ENCODE data around the gene KCNMA1.
"Not testable (repeated sequence)": the region's sequence is repeated elsewhere in the genome, so short reads cannot be mapped to it uniquely, and the experiment has no call there.

Gene KCNMA1

DNA sequence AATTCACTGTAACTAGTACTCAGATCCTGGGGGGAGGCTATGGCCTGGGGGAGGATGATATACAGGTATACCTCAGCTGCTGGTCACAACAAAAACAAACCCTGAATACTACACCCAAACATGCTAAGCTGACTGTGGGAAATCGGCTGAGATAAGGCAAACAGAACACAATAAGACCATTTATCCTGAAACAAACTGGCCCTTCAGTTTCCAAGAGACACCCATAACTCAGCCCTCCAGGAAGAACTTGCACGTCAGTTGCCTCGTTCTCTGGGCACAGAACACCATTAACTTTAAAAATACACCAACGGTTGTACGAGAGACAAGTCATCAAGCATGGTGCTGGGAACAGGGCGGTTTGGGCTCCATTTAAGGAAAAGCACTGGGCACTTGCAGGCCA is 24.1 kb upstream of the KCNMA1 start:
- no peak for DNase-seq

DNA sequence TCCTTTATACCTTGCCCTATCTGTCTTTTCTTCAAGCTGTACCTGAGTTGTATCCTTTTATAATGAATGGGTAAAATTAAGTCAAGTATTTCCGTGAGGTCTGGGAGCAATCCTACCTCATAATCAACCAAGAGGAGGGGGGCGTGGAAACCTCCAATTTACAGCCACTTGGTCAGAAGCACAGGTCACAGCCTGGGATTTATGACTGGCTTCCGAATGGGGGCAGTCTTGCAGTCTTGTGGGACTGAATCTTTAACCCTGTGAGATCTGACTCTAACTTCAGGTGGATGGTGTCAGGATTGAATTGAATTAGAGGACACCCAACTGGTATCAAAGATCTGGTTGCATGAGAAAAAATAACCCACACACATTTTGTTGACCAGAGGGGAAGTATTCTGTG is 23.5 kb upstream of the KCNMA1 start:
- peak; percentile 8 for DNase-seq

GRCh38 chr10:77659046-77659670 is 21.6 kb upstream of the KCNMA1 start:
- not testable (repeated sequence) for DNase-seq

DNA sequence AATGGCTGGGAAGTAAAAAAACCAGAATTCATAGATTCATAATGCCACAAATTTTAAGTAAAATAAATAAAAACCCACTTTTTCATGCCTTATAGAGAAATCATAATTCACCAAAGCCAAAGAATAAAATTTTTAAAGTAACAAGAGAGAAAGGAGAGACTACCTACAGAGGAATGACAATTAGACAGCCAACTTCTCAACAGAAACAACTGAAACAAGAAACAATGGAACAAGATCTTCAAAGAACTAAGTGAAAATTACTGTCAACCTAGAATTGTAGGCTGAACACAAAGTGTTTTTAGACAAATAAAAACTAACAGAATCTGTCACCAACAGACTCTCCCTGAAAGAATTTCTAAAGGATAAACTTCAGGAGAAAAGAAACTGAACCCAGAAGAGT is 15.6 kb upstream of the KCNMA1 start:
- DNase-seq, result no peak

DNA sequence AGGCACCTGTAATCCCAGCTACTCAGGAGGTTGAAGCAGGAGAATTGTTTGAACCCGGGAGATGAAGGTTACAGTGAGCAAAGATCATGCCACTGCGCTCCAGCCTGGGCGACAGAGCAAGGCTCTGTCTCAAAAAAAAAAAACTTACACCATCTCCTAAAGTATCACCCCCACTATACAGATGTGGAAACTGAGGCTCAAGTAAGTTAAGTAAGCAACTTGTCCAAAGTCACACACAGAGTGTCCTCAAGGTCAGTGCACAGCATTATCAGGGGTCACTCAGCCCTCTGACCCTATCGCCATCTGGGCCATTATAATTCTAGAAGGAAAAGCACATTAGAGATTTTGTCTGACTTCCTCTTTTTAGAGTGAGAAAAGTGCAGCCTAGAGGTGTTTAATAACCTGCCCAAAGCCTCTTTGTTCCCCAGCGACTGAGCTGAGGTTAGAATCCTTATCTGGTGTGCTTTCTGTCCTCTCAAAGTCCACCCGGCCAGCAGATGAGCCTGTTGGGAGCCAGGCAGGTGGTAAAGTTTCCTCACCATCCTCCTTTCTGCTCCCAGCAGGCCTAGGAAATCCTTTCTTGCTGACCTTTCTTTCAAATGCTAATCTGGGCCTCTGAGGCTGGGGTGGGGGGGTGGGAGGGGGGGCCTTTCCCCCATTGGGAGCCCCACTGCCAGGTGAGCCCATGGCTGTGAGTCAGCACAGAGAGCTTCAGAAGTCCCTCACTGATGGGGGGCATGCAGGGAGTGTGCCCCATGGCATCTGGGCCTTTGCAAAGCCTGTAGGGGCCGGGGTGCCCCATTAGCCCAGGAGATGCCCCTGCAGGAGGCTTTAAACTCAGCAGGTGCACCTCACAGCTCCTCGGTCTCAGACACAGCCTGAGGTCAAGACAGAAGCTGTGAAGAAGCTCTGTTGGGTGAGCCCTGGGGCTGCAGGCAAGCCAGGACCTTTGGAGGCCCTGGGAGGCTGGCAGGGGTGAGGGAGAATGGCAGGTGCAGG is 12.0 kb upstream of the KCNMA1 start:
- peak; percentile 87 for DNase-seq

GRCh38 chr10:77648472-77648871 is 10.9 kb upstream of the KCNMA1 start:
- DNase-seq, result peak; percentile 77

DNA sequence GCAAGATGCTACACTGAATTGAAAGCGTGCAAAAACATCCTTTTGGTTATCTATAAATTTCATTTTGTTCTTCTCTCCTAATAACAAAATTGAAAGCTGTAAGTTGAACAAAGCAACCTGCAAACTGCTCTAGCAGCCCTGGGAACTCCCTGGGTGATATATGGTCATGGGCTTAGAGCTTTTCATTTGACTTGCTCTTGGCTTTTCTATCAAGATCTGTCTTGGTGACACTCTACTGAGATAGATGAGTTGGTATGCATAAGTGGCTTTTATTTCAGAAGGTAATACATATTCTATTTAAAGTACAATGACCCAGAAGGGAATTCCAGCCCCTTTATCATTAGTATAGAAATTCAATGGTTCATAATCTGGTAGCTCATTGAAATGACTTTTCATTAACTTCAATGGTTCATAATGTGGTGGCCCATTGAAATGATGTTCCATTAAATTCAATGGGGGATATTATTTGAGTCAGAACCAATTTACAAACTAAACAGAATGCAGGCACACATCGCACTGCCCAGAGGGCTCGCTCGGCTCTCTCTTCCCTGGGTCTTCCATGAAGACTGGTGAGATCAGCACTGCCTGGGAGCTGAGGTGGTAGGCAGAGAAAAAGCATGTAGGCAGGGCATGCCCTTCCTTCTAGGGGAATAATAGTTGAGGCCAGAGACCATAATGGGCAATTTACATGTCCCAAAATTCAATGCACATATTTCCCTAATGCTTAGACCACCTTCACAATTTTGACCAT is 10.1 kb upstream of the KCNMA1 start:
- DNase-seq, result peak; percentile 48

GRCh38 chr10:77644557-77645243 is 7.1 kb upstream of the KCNMA1 start:
- no peak for DNase-seq

GRCh38 chr10:77643795-77644468 is 6.3 kb upstream of the KCNMA1 start:
- DNase-seq, result peak; percentile 46

DNA sequence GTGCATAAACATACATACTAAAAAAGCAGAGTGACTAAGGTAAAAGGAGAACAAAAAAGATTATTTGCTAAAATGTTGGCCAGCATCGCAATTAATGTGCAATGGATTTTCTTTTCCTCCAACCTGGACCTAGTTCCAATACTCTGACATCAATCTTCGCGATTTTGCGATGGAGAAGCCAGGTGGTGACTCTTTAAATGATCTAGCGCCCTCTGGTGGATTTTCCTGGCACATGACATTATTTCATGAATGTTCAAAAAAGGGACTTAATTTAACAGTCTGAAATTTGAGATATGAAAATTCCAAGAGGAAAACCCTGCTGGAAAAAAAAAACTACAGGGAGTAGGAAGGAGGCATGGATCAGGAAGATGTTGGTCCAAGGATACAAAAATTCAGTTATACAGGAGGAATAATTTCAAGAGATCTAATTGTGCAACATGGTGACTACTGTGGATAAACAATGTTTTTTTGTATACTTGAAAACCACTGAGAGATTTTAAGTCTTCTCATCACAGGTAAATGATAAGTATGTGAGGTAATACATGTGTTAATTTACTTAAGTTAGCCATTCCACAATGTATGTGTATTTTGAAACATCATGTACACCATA is 4.3 kb upstream of the KCNMA1 start:
- DNase-seq, result peak; percentile 82

- DNase-seq, result no peak
These were observed 3.7 kb upstream of the KCNMA1 start for GRCh38 chr10:77641344-77641743.

DNA sequence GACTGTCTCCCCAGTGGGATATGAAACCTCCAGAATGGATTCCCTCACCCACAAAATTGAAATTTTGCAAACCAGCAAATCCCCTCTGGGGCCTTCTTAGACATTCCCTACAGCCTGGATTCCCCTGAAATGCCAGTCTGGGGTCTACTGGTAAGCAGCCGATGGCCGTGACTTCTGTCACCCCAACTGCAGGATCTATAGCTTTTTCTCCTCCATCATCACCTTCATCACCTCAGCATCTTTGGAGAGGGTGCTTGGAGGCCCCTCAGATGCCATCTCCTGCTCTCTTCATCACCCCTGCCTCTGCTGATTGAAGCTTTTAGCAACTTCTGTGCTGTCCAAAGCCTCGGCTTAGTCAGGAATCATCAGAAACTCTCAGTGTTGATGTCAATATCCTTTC is 2.6 kb upstream of the KCNMA1 start:
- no peak for DNase-seq

DNA sequence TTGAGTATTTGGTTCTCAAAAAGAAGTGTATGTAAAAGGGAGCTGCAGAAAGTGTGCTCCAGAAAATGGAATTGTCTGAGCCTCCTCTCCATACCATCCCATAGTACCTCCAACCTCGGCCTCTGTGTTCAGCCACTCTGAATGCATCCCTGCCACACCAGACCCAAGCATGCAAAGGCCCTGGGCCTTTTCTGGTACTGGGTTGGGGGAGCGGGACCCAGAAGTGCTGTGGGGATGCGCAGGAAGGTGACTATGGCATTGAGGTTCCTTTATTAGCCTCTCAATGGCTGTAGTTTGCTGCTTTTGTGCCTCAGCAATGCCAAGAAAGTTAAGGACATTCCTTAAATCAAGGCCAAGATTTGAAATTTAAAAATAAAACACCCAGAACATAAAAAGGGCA is 2.1 kb upstream of the KCNMA1 start:
- DNase-seq, result no peak

DNA sequence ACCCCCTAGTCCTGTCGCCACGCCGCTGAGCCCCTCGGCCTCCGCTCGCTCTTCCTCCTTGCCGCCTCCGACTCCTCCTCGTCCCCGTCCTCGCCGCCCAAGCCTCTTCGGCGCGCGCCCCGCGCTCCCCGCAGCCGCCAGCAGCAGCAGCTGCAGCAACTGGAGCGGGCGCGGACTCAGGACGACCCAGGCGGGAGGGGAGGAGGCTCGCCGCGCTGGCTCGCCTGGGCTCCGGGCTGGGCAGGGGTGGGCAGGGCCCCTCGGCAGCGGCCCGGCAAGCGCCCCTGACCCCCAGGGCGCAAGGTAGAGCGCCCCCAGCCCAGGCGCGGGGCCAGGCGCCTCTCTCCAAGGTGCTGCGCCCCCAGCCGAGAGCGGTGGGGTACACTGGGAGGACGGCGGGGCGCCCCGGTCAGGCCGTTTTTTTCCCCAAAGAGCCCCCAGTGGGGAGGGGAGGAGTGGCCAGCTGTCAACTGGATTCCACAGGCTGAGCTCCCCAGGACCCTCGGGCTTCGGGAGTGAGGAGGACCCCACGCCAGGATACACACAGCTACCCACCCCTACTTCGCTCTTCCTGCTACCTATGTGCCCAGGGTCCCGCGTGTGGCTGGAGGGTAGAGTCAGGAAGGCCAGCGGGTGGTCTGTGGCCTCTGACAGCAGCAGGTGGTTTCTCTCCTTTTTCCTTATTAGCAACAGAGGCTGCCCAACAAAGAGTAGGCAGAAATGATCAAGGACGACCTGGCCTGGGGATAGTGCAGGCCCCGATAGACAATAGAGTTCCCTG is 903 bp upstream of the KCNMA1 start:
- peak; percentile 73 for DNase-seq

GRCh38 chr10:77636967-77637531 is 559 bp downstream of the KCNMA1 start:
- peak; percentile 47 for DNase-seq

- DNase-seq, result no peak
These were observed 1.2 kb downstream of the KCNMA1 start for GRCh38 chr10:77636282-77636966.

DNA sequence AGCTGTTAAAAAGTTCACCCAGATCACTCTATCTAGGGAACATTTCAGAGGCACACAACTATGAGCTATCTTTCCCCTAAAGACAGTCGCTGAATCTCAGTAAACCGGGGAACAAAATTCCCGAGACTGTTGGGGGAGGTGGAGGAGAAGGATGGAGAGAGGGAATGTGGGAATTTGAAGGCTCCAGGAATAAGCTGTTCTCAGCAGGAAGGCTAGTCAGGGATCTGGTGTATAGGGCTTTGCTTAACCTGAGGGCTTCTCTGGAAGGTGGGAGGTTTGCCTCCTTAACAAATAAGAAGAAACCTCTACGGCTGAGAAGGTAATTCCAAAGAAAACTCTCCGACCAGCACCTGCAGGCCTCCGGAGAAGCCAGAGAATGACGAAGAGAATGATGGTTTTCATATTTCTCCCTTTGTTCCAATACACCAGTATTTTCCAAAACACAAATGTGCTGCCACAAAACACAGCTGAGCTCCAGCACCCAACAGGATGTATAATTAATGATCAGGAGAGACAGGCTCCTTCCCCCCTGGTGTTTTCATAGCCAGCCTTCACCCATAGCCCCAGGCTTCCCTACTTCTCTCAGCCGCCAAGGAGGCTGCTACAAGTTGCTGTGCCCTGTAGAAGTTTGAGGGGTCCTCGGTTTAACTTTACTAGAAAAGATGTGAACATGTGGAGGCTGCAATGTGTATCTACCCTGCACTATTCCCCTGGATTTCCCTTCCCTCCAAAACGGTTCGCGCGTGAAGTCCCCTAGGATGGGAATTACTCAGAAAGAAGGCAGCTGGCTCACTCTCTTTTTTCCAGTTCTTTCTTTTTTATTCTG is 2.0 kb downstream of the KCNMA1 start:
- peak; percentile 14 for DNase-seq

GRCh38 chr10:77634939-77635338 is 2.7 kb downstream of the KCNMA1 start:
- DNase-seq, result no peak

DNA sequence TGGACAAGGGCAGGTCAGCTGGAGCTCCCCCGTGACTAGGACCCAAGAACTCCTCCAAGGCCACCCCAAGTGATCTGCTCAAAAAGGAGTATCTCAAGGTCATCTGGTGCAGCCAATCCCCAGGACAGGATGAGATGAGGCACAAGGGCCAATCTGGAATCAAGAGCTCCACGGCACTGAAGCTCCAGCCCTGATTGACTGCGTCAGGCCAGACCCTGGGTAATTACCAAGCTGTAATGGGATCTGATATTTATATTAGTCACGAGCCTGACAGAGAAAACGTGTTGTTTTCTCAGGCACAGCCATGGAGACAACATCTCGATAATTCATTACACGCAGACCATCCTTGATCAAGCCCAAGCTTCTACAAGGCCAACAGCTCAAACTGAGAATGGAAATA is 4.2 kb downstream of the KCNMA1 start:
- no peak for DNase-seq
